Ovary (tissue), 3 donors: Measurements from ENCODE around the gene CHCT1.

Experiments used
- CTCF ChIP-seq, 3 donors: fragments of 450-650 bp in 2 of 3; fragments of 200-600 bp in 1 of 3; IDR thresholded peaks; one replicate each; pipeline versions ENCODE4 v1.5.1 to v1.8.0; 2016 to 2022; ENCODE audit warnings: antibody characterized with exemption in 3 of 3, mild to moderate bottlenecking in 1 of 3
- EP300 ChIP-seq: sonication (generic); formaldehyde crosslinking; IDR thresholded peaks from one replicate; pipeline ENCODE4 v1.6.1; 2017; ENCODE audit warnings: antibody characterized with exemption
- POLR2A ChIP-seq: fragments of 450-650 bp; IDR thresholded peaks from one replicate; pipeline ENCODE4 v1.6.1; 2017; ENCODE audit warnings: antibody characterized with exemption, mild to moderate bottlenecking, moderate library complexity
- donor health status: DM: no; HTN: no; CAD: no.

- TF ChIP-seq POLR2A (no peak), CTCF (IDR thresholded peaks at IDR 0.05) (no peak), EP300 (no peak)
Measured at GRCh38 chr17:60463157-60463835, 41.0 kb downstream of the CHCT1 start.
